ENCODE results near the gene ZDHHC4.
A peak's percentile ranks its signal among the peaks of the same experiment; 100 is the strongest.

The ZDHHC4 gene

DNA sequence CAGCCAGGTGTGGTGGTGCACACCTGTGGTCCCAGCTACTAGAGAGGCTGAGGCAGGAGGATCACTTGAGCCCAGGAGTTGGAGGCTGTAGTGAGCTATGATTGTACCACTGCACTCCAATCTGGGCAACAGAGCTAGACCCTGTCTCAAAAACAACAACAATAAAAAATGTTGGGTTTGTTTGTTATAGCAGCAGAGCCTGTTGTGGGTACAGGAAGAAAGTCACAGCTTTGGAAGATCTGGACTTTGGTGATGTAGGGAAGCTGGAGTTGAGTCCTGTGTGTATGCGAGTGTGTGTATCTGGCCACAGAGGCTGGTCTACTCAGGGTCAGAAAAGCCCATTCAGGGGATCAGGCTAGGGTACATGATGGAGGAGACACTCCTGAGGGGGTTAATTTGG is 29.9 kb upstream of the ZDHHC4 start:
- no peak for TF ChIP-seq POLR2A (IDR thresholded peaks at IDR 0.05; ENCODE audit: low read length)
- TF ChIP-seq GATA1 (IDR thresholded peaks at IDR 0.05; ENCODE audit: low read depth, low read length) = no peak
- no peak for DNase-seq

DNA sequence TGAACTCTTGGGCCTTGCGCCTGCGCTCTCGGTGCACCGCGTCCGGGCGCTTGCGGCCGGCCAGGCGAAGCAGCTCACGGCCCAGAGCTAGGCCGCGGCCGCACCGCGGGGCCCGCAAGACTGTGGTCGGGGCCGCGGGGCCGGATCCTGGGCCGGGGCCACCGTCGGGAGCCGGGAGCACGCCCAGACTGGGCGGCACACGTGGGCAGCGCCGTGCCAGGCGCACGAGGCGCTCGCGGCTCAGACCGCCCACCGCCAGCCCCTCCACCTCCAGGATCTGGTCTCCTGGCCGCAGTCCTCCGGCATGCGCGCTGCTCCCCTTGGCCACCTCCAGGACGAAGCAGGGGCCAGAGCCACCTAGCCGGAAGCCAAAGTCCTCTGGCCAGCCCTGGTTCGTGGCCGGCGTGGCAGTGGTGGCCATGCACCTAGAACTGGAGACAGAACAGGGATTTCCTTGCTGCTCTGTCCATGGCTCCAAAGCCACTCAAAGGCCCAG is 26.2 kb upstream of the ZDHHC4 start, which contains the start of gene GRID2IP:
Gene GRID2IP (minus strand): TSS at position 446 of the 496 bp plus-strand sequence. CDS start 25 bp downstream, at position 421.
- no peak for TF ChIP-seq GATA1 (IDR thresholded peaks at IDR 0.05; ENCODE audit: low read depth, low read length)
- no peak for DNase-seq

DNA sequence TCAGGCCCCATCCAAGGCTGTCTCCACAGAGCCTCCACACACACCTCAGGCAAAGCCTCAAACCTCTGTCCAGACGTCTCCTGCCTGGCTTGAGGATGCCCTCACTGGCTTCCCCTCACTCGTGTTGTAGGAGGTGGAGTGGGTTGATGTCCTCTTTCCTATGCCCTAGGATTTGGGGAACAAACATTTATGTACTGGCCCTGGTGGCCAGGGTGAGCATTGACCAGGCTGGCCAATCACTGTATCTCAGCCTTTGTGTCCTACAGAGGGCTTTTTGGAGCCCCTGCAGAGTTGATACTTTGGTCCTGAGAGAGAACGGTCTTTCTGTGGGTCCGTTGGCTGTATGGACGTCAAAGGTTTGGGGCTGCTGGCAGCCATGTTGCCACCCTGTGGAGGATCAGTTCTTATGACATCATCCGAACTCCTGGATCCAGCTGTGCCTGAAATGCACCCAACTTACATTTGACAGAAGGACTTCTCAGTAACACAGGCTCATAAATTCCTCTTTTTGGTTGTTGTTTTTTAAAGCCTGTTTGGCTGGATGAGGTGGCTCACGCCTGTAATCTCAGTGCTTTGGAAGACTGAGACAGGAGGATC is 23.7 kb upstream of the ZDHHC4 start:
- no peak for DNase-seq
- no peak for TF ChIP-seq POLR2A (IDR thresholded peaks at IDR 0.05; ENCODE audit: low read length)
- no peak for TF ChIP-seq GATA1 (IDR thresholded peaks at IDR 0.05; ENCODE audit: low read depth, low read length)

DNA sequence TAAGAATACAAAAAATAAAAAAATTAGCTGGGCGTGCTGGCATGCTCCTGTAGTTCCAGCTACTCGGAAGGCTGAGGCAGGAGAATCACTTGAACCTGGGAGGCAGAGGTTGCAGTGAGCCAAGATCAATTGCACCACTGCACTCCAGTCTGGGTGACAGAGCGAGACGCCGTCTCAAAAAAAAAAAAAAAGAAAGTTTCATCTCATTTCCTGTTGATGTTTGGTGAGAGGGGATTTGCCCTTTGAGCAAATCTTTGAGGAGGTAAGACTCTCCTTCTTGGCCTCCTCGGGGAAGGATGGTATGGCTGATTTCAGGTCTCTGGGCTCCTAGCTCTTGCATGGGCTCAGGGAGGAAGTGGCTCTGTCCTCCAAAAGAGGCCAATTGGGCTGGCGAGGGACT is 22.4 kb upstream of the ZDHHC4 start:
- DNase-seq = no peak
- TF ChIP-seq POLR2A (IDR thresholded peaks at IDR 0.05; ENCODE audit: low read length) (no peak), GATA1 (IDR thresholded peaks at IDR 0.05; ENCODE audit: low read depth, low read length) (no peak)

DNA sequence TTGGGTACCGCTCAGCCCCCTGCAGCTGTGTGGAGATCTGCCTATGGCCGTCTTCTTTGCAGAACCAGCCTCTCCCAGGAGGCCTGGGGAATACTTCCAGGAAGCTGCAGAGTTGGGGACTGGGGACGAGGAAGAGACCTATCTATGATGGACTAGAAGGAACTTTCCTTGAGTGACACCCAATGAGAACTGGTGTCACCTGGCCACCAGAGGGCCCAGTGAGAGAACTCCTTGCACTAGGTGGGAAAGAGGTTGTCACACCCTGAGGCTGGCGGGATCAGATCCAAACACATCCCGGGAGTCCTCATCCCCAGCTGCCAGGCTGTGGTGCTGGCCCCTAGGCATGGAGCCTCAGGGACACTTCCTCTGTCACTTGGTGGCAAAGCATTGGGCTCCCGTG is 21.1 kb upstream of the ZDHHC4 start:
- no peak for DNase-seq
- no peak for TF ChIP-seq GATA1 (IDR thresholded peaks at IDR 0.05; ENCODE audit: low read depth, low read length)

DNA sequence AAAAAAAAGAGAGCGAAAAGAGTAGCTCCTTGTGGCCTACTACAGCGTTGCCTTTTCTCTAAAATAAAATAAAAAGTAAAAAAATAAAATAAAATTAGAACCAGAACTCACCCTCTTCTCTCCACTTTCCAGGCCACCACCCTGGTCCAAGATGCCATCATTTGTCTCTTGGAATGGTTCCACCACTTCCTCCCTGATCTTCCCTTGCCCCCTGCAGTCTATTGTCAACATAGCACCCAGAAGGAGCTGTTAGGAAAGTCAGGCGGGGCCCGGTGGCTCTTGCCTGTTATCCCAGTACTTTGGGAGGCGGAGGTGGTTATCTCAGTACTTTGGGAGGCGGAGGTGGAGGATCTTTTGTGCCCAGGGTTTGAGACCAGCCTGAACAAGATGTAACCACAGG is 18.4 kb upstream of the ZDHHC4 start:
- DNase-seq = peak in 1 of 2 experiments; percentile 43
- TF ChIP-seq POLR2A (IDR thresholded peaks at IDR 0.05; ENCODE audit: low read length) (no peak), GATA1 (IDR thresholded peaks at IDR 0.05; ENCODE audit: low read depth, low read length) (no peak)

DNA sequence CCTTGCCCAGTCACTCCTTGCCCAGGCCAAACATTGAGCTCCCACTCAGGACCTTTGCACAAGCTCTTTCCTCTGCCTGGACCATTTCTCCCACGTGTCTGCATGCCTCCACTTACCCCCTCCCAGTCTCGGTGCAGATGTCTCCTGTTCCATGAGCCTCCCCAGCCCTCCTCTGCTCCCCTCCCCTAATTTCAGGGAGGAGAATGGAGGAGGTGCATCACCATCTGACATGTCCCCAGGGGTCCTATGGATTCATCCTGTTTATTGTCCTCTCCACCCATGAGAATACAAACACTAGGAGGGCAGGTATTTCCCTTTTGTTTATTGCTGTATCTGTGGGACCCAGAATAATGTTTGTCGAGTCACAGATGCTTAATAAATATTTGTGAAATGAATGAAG is 17.4 kb upstream of the ZDHHC4 start:
- DNase-seq = no peak
- no peak for TF ChIP-seq GATA1 (IDR thresholded peaks at IDR 0.05; ENCODE audit: low read depth, low read length)
- no peak for TF ChIP-seq POLR2A (IDR thresholded peaks at IDR 0.05; ENCODE audit: low read length)

DNA sequence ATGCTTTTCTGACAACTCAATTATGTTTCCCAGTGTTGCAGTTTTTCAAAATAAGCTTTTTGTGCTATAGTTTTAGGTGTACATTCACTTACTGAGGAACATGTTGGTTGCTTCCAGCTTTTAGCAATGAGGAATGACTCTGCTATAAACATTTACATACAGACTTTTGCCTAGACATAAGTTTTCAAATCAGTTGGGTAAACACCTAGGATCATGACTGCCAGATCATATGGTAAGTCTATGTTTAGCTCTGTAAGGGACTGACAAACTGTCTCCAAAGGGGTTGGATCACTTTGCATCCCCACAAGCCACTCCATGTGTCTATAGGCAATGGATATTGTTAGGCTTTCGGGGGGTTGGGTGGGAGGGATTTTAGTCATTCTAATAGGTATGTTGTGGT is 15.1 kb upstream of the ZDHHC4 start:
- TF ChIP-seq GATA1 (IDR thresholded peaks at IDR 0.05; ENCODE audit: low read depth, low read length) (no peak), POLR2A (IDR thresholded peaks at IDR 0.05; ENCODE audit: low read length) (no peak)
- DNase-seq = no peak

DNA sequence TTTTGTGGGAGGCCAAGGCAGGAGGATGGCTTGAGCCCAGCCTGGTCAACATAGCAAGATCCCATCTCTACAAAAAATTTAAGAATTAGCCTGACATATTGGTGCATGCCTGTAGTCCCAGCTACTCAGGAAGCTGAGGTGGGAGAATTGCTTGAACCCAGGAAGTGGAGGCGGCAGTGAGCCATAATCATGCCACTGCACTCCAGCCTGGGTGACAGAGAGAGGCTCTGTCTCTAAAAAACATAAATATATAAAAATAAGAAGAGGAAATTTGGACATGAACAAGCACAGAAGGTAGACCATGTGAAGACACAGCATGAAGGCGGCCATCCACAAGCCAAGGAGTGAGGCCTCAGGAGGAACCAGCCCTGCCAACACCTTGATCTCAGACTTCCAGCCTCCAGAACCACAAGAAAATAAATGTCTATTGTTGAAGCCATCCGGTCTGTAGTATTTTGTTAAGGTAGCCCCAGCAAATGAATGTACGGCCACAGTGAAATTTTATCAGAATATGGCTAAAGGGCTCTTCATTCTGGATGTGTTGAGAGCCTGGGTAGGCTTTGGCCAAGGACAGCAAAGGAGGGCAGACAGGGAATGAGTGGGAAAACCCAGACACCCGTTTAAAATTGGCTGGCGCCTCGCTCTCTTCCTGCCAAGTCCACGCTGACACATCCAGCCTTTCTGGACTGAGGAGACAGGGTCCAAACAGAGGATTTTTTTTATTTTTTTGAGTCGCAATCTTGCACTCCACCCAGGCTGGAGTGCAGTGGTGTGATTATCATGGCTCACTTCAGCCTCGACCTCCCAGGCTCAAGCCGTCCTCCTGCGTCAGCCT is 13.1 kb upstream of the ZDHHC4 start:
- no peak for TF ChIP-seq POLR2A (IDR thresholded peaks at IDR 0.05; ENCODE audit: low read length)
- TF ChIP-seq GATA1 (IDR thresholded peaks at IDR 0.05; ENCODE audit: low read depth, low read length) = no peak
- DNase-seq = no peak

DNA sequence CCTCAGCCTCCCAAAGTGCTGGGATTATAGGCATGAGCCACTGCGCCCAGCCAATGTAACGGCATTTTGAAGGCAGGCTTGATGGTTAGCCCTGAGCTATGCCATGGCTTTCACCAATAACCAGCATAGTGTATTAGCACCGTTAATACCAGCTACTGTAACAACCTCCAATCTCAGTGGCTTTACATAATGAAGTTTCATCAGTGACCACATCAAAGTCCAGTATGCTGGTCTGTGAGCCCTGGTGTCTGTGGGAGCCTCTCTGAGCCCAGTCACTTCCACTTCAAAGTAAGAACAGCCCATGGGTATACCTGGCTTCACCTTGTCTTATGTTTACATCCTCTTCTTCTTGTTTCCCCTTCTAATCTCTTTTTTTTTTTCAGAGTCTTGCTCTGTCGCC is 11.6 kb upstream of the ZDHHC4 start:
- no peak for TF ChIP-seq GATA1 (IDR thresholded peaks at IDR 0.05; ENCODE audit: low read depth, low read length)

DNA sequence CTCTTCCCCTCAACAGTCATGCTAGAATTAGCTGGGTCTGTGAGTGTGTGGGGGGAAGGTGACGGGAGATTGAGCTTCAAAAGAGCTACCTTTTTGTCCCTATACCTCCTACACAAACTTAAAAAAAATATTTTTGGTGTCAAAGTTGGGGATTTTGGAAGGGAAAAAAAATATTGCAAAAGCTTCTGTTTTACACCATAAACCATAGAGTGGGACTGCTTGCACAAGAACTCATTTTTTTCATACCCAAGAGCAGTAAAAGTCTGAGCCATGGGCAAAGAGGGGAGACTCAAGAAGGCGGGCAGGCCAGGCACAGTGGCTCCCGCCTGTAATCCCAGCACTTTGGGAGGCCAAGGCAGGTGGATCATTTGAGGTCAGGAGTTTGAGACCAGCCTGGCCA is 9.4 kb upstream of the ZDHHC4 start:
- no peak for DNase-seq
- TF ChIP-seq POLR2A (IDR thresholded peaks at IDR 0.05; ENCODE audit: low read length) (no peak), GATA1 (IDR thresholded peaks at IDR 0.05; ENCODE audit: low read depth, low read length) (no peak)

More for the DNA sequence above, 11.6 kb upstream of the ZDHHC4 start:
- no peak for DNase-seq

DNA sequence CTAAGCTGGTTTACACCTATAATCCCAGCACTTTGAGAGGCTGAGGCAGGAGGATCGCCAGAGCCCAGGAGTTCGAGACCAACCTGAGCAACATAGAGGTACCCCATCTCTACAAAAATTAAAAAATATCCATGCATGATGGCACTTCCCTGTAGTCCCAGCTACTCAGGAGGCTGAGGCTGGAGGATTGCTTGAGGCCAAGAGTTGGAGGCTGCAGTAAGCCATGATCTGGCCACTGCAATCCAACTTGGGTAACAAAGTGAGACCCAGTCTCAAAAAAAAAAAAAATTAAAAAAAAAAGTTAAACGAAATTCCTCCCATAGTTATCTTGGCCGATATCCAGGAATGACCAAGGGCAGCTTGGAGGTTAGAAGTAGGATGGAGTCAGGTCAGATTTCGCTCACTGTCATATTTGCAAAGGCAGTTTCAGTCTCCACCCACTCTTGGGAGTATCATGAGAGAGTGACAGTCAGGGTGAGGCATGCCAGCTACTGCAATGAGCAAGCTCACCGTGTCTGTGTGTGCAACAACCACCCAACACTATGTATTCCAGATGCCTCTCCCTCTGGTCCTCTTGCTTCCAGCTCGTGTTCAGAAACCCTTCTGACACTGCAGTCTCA is 6.0 kb upstream of the ZDHHC4 start:
- TF ChIP-seq GATA1 (IDR thresholded peaks at IDR 0.05; ENCODE audit: low read depth, low read length) (no peak), POLR2A (IDR thresholded peaks at IDR 0.05; ENCODE audit: low read length) (no peak)
- no peak for DNase-seq

DNA sequence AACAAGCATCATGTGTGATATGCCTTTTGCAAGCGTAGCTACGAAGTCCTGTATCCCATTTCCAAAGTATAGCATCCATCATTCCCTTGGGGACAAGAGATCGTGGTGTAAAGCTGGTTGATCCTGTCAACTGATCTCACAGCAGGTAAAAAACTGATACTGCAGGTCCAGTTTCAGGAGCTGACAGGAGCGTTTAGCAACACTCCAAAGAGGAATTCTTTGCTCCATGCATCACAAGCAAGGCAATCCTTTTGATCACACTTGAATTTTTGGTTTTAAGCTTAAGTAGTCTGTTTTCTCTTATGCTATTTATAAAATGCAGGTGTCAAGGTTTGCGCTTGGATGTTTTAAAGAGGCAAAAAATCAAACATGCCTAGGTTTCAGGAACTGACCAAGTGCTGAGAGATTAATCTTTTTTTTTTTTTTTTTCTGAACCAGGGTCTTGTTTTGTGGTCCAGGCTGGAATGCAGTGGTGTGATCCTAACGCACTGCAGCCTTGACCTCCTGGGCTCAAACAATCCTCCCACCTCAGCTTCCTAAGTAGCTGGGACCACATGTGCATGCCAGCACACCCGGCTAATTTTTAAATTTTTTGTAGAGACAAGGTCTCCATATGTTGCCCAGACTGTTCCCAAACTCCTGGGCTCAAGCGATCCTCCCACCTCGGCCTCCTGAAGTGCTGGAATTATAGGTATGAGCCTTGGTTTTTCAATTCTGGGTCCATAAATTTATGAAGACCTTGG is 1.8 kb upstream of the ZDHHC4 start:
- TF ChIP-seq GATA1 (IDR thresholded peaks at IDR 0.05; ENCODE audit: low read depth, low read length) = no peak
- no peak for TF ChIP-seq POLR2A (IDR thresholded peaks at IDR 0.05; ENCODE audit: low read length)

More for the DNA sequence above, 1.8 kb upstream of the ZDHHC4 start:
- no peak for DNase-seq
